Suprapubic skin (tissue), 4 donors: ENCODE measurements around the gene CELF5.

Experiments
- CTCF ChIP-seq, 2 donors: fragments of 200-600 bp in 1 of 2; fragments of 450-650 bp in 1 of 2; sonication (generic) in 1 of 2; IDR thresholded peaks; one replicate each; pipeline ENCODE4 v1.5.1; 2016 to 2019; ENCODE audit warnings: antibody characterized with exemption in 2 of 2, mild to moderate bottlenecking in 1 of 2, moderate library complexity in 1 of 2
- EP300 ChIP-seq: sonication (generic); formaldehyde crosslinking; IDR thresholded peaks from one replicate; pipeline ENCODE4 v1.6.1; 2017; ENCODE audit warnings: antibody characterized with exemption
- POLR2A ChIP-seq, 2 donors: fragments of 450-650 bp; IDR thresholded peaks; one replicate each; pipeline ENCODE4 v1.6.1; 2017; ENCODE audit warnings: antibody characterized with exemption in 2 of 2, mild to moderate bottlenecking in 2 of 2, moderate library complexity in 2 of 2
- POLR2AphosphoS5 ChIP-seq, 3 donors: sonication (generic); formaldehyde crosslinking; IDR thresholded peaks; one replicate each; pipeline ENCODE4 v1.6.1; 2017; ENCODE audit warnings: antibody characterized with exemption in 3 of 3

DNA sequence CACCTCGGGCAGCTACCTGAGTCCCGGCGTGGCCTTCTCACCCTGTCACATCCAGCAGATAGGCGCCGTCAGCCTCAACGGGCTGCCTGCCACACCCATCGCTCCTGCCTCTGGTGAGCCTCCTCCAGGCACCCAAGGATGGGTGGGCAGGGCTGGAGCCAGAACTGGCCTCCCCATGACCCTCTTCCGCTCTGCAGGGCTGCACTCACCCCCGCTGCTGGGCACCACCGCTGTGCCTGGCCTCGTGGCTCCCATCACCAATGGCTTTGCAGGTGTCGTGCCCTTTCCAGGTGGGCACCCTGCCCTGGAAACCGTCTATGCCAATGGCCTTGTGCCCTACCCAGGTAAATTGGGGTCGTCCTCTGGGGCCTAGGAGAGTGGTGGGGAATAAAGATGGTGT is 57.7 kb downstream of the CELF5 start:
- TF ChIP-seq POLR2A (IDR thresholded peaks at IDR 0.05) (no peak), CTCF (IDR thresholded peaks at IDR 0.05) (no peak), POLR2AphosphoS5 (IDR thresholded peaks at IDR 0.05) (no peak), EP300 (no peak)
